ENCODE results near the gene CDC25B. TPM values are rescaled to one million over a fixed set of nuclear protein-coding genes. Genes with fewer than 3 reads are reported as not detected.

CDC25B gene
- total RNA-seq, 1 donor from 2014 or later: 60.6 TPM

DNA sequence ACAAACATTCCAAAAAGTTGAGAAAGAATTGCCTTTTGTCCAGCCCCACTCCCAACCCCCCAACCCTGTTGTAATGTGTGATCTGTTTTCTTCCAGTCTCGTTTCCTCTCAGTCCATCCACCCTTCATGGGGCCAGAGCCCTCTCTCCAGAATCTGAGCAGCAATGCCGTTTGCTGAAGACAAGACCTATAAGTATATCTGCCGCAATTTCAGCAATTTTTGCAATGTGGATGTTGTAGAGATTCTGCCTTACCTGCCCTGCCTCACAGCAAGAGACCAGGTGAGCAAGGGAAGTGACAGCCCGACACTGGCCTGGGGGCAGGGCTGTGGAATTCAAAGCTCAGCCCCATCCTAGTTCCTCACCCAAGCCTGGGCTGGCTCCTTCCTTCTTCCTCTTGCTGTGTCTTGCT is 58.4 kb downstream of the CDC25B start:
- Histone ChIP-seq H3K4me3 (no peak overlapping the region), H3K27me3 (no peaks in the 10 kb centered on the region), H3K9me3 (no peaks in the 10 kb centered on the region), H3K27ac (no peak overlapping the region), H3K36me3 (peaks cover 41 to 46% of the 10 kb centered on the region in 2 donors), H3K4me1 (no peaks in the 10 kb centered on the region)
- DNase-seq (ENCODE audit: low spot score in 2 of 2): no peak
- TF ChIP-seq, protein P1, sequence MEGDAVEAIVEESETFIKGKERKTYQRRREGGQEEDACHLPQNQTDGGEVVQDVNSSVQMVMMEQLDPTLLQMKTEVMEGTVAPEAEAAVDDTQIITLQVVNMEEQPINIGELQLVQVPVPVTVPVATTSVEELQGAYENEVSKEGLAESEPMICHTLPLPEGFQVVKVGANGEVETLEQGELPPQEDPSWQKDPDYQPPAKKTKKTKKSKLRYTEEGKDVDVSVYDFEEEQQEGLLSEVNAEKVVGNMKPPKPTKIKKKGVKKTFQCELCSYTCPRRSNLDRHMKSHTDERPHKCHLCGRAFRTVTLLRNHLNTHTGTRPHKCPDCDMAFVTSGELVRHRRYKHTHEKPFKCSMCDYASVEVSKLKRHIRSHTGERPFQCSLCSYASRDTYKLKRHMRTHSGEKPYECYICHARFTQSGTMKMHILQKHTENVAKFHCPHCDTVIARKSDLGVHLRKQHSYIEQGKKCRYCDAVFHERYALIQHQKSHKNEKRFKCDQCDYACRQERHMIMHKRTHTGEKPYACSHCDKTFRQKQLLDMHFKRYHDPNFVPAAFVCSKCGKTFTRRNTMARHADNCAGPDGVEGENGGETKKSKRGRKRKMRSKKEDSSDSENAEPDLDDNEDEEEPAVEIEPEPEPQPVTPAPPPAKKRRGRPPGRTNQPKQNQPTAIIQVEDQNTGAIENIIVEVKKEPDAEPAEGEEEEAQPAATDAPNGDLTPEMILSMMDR (IDR thresholded peaks at IDR 0.05): no peak
- intact Hi-C loops (cut with DNase I): no loop called here

Other genes with a start within 250 kb of the CDC25B start
- gene GFRA4, start 132.9 kb upstream of the CDC25B start, total RNA-seq: not detected
- 234 TPM for gene ADAM33, start 114.3 kb upstream of the CDC25B start, total RNA-seq
- gene SIGLEC1, start 83.7 kb upstream of the CDC25B start, total RNA-seq: 23.2 TPM
- gene HSPA12B, start 63.6 kb upstream of the CDC25B start, total RNA-seq: 64.8 TPM
- 48.4 TPM for gene ADISSP, start 28.6 kb upstream of the CDC25B start, total RNA-seq
- gene SPEF1, start 14.9 kb upstream of the CDC25B start, total RNA-seq: not detected
- 173 TPM for gene CENPB, start 9.6 kb upstream of the CDC25B start, total RNA-seq
- 38.5 TPM for gene AP5S1, start 24.2 kb downstream of the CDC25B start, total RNA-seq
- 35.2 TPM for gene MAVS, start 50.5 kb downstream of the CDC25B start, total RNA-seq
- 81.1 TPM for gene PANK2, start 93.1 kb downstream of the CDC25B start, total RNA-seq
- gene RNF24, start 219.2 kb downstream of the CDC25B start, total RNA-seq: 12.0 TPM